PFSK-1 (cell line): ENCODE data around the gene CKS2.

Experiments
- FOXP2 ChIP-seq: optimal IDR thresholded peaks from 2 replicates; pipeline ENCODE3; 2011; ENCODE audit warnings: borderline replicate concordance, control low read depth, inconsistent platforms; ENCODE audit not compliant: insufficient read depth; ENCODE audit errors: extremely low read length, extremely low read depth
- POLR2AphosphoS5 ChIP-seq: IDR thresholded peaks from 2 replicates; pipeline ENCODE4 v1.6.1; 2012; ENCODE audit warnings: low read depth, mild to moderate bottlenecking, control low read depth, low read length, moderate library complexity
- SIN3A ChIP-seq: IDR thresholded peaks from 2 replicates; pipeline ENCODE4 v1.6.1; 2012; ENCODE audit warnings: mild to moderate bottlenecking, low read length, moderate library complexity, borderline replicate concordance; ENCODE audit not compliant: insufficient read depth
- TAF1 ChIP-seq: IDR thresholded peaks from 2 replicates; pipeline ENCODE4 v1.6.1; 2012; ENCODE audit warnings: low read length, control low read depth, borderline replicate concordance; ENCODE audit not compliant: insufficient read depth
- TF ChIP-seq, protein P1 (sequence below), 2 experiments: IDR thresholded peaks; 2 replicates each; pipeline versions ENCODE4 v1.6.1 to v1.8.0; 2011 to 2012; ENCODE audit warnings: low read depth in 2 of 2, low read length in 2 of 2, control low read depth in 1 of 2, inconsistent platforms in 1 of 2, mild to moderate bottlenecking in 1 of 2, moderate library complexity in 1 of 2; ENCODE audit not compliant: insufficient read depth in 1 of 2

CKS2 gene

DNA sequence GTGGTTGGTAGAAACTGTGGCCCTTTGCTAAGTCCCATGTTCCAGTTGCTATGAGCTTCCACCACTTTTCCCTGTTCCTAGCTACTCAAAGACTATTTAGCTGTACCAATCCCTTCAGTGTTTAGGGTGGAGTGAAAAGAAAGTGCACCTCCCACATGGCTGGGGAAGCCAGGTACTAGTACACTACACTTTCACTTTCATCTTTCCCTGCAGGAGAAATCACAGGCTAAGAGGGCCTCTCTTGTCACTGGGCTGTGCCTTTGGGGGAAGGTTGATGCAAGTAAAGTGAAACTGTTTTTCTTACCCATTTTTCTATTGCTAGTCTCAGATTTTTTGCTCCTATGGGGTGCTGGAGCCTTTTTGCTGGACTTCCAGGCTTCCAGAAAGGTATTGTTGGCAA, 33.5 kb upstream of the CKS2 start:
- TF ChIP-seq, protein P1, sequence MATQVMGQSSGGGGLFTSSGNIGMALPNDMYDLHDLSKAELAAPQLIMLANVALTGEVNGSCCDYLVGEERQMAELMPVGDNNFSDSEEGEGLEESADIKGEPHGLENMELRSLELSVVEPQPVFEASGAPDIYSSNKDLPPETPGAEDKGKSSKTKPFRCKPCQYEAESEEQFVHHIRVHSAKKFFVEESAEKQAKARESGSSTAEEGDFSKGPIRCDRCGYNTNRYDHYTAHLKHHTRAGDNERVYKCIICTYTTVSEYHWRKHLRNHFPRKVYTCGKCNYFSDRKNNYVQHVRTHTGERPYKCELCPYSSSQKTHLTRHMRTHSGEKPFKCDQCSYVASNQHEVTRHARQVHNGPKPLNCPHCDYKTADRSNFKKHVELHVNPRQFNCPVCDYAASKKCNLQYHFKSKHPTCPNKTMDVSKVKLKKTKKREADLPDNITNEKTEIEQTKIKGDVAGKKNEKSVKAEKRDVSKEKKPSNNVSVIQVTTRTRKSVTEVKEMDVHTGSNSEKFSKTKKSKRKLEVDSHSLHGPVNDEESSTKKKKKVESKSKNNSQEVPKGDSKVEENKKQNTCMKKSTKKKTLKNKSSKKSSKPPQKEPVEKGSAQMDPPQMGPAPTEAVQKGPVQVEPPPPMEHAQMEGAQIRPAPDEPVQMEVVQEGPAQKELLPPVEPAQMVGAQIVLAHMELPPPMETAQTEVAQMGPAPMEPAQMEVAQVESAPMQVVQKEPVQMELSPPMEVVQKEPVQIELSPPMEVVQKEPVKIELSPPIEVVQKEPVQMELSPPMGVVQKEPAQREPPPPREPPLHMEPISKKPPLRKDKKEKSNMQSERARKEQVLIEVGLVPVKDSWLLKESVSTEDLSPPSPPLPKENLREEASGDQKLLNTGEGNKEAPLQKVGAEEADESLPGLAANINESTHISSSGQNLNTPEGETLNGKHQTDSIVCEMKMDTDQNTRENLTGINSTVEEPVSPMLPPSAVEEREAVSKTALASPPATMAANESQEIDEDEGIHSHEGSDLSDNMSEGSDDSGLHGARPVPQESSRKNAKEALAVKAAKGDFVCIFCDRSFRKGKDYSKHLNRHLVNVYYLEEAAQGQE (IDR thresholded peaks at IDR 0.05; ENCODE audit: insufficient read depth in 1 of 2, low read depth in 2 of 2, low read length in 2 of 2): no peak
- TF ChIP-seq FOXP2 (no peak), TAF1 (no peak), SIN3A (no peak), POLR2AphosphoS5 (no peak)

DNA sequence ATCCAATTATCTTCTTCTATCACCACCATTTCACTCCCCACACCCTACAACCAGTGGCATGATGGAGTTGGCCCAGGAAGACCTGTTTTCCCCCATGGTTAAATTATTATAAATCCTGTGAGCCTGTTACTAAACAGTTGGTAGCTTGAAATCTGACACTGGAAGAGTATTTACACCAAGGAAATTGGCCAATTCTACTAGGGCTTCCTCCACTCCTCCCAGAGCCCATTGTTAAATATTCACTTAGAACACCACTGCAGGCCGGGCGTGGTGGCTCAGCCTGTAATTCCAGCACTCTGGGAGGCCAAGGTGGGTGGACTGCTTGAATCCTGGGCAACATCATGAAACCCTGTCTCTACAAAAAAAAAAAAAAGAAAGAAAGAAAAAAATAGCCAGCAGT, 32.4 kb upstream of the CKS2 start:
- TF ChIP-seq, protein P1 (IDR thresholded peaks at IDR 0.05; ENCODE audit: insufficient read depth in 1 of 2, low read depth in 2 of 2, low read length in 2 of 2): no peak
- no peak for TF ChIP-seq SIN3A
- TF ChIP-seq FOXP2: no peak
- no peak for TF ChIP-seq TAF1
- no peak for TF ChIP-seq POLR2AphosphoS5

DNA sequence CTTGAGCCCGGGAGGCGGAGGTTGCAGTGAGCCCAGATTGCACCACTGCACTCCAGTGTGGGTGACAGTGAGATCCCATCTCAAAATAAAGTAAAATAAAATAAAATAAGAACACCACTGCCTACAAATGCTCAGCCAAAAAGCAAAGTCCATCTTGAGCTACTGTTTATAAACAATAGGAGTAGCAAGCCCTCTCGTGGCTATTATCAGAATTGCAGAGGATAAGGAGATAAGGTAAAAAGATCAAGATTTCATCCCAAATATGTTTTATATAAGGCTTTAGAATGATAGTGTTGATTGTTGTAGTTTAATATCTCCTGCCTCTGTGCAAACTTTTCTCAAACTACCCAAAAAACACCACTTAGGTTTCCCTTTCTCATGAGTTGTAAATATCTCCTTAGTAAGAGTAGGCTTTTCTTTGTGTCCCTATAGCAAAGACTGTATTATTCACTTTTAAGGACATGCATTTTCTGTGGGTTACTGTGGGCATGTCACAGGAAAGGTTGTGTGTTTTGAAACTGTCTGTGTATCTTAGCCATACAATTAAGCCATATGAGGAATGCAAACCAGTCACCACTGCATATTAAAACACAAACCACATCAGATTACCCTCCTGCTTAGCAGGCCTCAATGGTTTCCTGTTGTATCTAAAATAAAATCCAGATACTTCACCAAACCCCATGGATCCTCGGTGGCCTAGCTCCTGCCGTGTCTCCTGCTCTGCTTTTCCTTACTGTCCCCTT, 31.8 kb upstream of the CKS2 start:
- TF ChIP-seq SIN3A (no peak), POLR2AphosphoS5 (no peak), TAF1 (no peak), FOXP2 (no peak)

DNA sequence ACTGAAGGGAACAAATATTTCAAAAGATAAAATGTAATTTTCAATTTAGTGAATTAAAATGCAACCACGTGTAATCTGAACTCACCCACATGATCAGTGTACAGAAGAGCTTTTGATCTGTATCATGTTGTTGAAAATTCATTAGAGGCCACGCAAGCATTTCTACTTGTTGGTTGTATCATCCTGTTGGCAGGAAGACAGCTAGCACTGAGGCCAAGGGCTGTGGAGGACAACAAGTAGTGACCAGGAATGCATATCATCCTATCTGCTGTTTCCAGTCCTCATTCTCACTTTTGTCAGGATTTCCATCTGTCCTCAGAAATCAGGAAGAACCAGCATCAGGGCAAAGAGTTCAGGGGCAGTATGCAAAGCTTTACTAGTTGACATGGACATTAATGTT, 29.9 kb upstream of the CKS2 start:
- TF ChIP-seq SIN3A (no peak), TAF1 (no peak), FOXP2 (no peak), POLR2AphosphoS5 (no peak)
- TF ChIP-seq, protein P1 (IDR thresholded peaks at IDR 0.05; ENCODE audit: insufficient read depth in 1 of 2, low read depth in 2 of 2, low read length in 2 of 2): no peak

DNA sequence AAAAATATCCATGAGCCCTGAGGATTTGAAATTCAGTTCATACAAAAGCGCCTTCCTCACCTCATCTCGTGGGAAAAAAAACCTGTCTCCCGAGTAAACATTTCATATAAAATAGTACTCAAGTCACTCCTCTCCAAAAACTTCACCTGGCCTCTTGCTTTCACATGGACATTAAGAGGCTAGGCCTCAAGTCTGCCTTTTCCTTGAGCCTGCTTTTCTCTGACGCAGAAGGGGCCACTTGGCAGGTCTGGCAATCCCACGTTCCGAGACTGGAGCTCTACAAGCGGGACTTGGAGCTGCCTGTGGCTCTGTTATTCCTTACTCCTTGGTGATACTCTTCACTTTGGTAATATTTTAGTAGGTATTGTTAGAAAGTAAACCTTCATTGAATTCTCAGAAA, 26.9 kb upstream of the CKS2 start:
- TF ChIP-seq SIN3A (no peak), POLR2AphosphoS5 (no peak), FOXP2 (no peak), TAF1 (no peak)
- TF ChIP-seq, protein P1 (IDR thresholded peaks at IDR 0.05; ENCODE audit: insufficient read depth in 1 of 2, low read depth in 2 of 2, low read length in 2 of 2): no peak
